Measurements from ENCODE around the gene FHAD1.

Gene FHAD1

GRCh38 chr1:15246960-15247614, at the start of gene FHAD1:
Gene FHAD1 (plus strand): TSS chr1:15247223. CDS start chr1:15251785, 4,562 bp downstream.
- no peak for TF ChIP-seq CTCF (IDR thresholded peaks at IDR 0.05; ENCODE audit: low read depth, low read length, missing control alignments)
- peak; percentile 57 for DNase-seq

GRCh38 chr1:15197591-15198447, 49.2 kb upstream of the FHAD1 start:
- DNase-seq: no peak
- H3K4me3 ChIP-seq (ENCODE audit: low read depth, low read length): no peak overlapping the region
- no peak overlapping the region for H3K27ac ChIP-seq
- no peak for TF ChIP-seq CTCF (IDR thresholded peaks at IDR 0.05; ENCODE audit: low read depth, low read length, missing control alignments)
- no peaks in the 10 kb centered on the region for H3K27me3 ChIP-seq (replicated peaks)
- in situ Hi-C loops (cut with HindIII; ENCODE audit: low pct_ligation_motif_present, low sequenced_read_pairs): no loop called here
- no peaks in the 10 kb centered on the region for H3K36me3 ChIP-seq (replicated peaks)

More at GRCh38 chr1:15246960-15247614, at the start of gene FHAD1:
- Histone ChIP-seq H3K36me3 (replicated peaks) (no peaks in the 10 kb centered on the region), H3K27ac (no peak within 1 kb of the TSS), H3K27me3 (replicated peaks) (no peaks in the 10 kb centered on the region), H3K4me3 (ENCODE audit: low read depth, low read length) (peak within 1 kb of the TSS; percentile 50)
- in situ Hi-C loops (cut with HindIII; ENCODE audit: low pct_ligation_motif_present, low sequenced_read_pairs): no loop called here

GRCh38 chr1:15198684-15199083, 48.3 kb upstream of the FHAD1 start:
- DNase-seq: no peak
- in situ Hi-C loops (cut with HindIII; ENCODE audit: low pct_ligation_motif_present, low sequenced_read_pairs): no loop called here
- TF ChIP-seq CTCF (IDR thresholded peaks at IDR 0.05; ENCODE audit: low read depth, low read length, missing control alignments): no peak

GRCh38 chr1:15201221-15201620, 45.8 kb upstream of the FHAD1 start:
- no peak for TF ChIP-seq CTCF (IDR thresholded peaks at IDR 0.05; ENCODE audit: low read depth, low read length, missing control alignments)
- in situ Hi-C loops (cut with HindIII; ENCODE audit: low pct_ligation_motif_present, low sequenced_read_pairs): no loop called here
- Histone ChIP-seq H3K36me3 (replicated peaks) (no peaks in the 10 kb centered on the region), H3K27ac (no peak overlapping the region), H3K4me3 (ENCODE audit: low read depth, low read length) (no peak overlapping the region), H3K27me3 (replicated peaks) (no peaks in the 10 kb centered on the region)
- no peak for DNase-seq

More at GRCh38 chr1:15198684-15199083, 48.3 kb upstream of the FHAD1 start:
- no peak overlapping the region for H3K4me3 ChIP-seq (ENCODE audit: low read depth, low read length)
- H3K36me3 ChIP-seq (replicated peaks): no peaks in the 10 kb centered on the region
- no peaks in the 10 kb centered on the region for H3K27me3 ChIP-seq (replicated peaks)
- H3K27ac ChIP-seq: no peak overlapping the region

- in situ Hi-C loops (cut with HindIII; ENCODE audit: low pct_ligation_motif_present, low sequenced_read_pairs): no loop called here
- Histone ChIP-seq H3K4me3 (ENCODE audit: low read depth, low read length) (no peak overlapping the region), H3K27ac (no peak overlapping the region), H3K36me3 (replicated peaks) (no peaks in the 10 kb centered on the region), H3K27me3 (replicated peaks) (no peaks in the 10 kb centered on the region)
- TF ChIP-seq CTCF (IDR thresholded peaks at IDR 0.05; ENCODE audit: low read depth, low read length, missing control alignments): no peak
- DNase-seq: no peak
Measured at GRCh38 chr1:15201849-15202551, 45.0 kb upstream of the FHAD1 start.
